GM23248 (cell line): ENCODE results near the gene LHFPL2. TPM values are rescaled to one million over a fixed set of nuclear protein-coding genes. Genes with fewer than 3 reads are reported as not detected.
A peak's percentile ranks its signal among the peaks of the same experiment; 100 is the strongest.

ENCODE experiments used
- DNase-seq: peaks from one replicate; pipeline ENCODE4 v3.0.0-alpha.2; 2015
- H2AFZ ChIP-seq: fragments of 200-600 bp; sonication (generic); 2 replicates; pipeline ENCODE4 v1.6.1; 2016; ENCODE audit warnings: antibody characterized with exemption
- H3F3A ChIP-seq: fragments of 200-600 bp; sonication (generic); 2 replicates; pipeline ENCODE4 v1.6.1; 2016; ENCODE audit warnings: mild to moderate bottlenecking, antibody characterized with exemption, mixed run types; ENCODE audit not compliant: insufficient read depth
- H3K27ac ChIP-seq: fragments of 200-600 bp; sonication (generic); 2 replicates; pipeline ENCODE4 v1.5.1; 2016; ENCODE audit warnings: mild to moderate bottlenecking
- H3K27me3 ChIP-seq: fragments of 200-600 bp; sonication (generic); replicated peaks from 2 replicates; pipeline ENCODE4 v1.6.1; 2016; ENCODE audit warnings: mild to moderate bottlenecking; ENCODE audit not compliant: insufficient read depth
- H3K36me3 ChIP-seq: fragments of 200-600 bp; sonication (generic); 2 replicates; pipeline ENCODE4 v1.6.1; 2016; ENCODE audit warnings: low read depth, mild to moderate bottlenecking
- H3K4me1 ChIP-seq: fragments of 200-600 bp; sonication (generic); 2 replicates; pipeline ENCODE4 v1.6.1; 2016; ENCODE audit warnings: mild to moderate bottlenecking; ENCODE audit not compliant: insufficient read depth
- H3K4me2 ChIP-seq: fragments of 200-600 bp; sonication (generic); one replicate; pipeline ENCODE4 v1.6.1; 2016; ENCODE audit warnings: mild to moderate bottlenecking; ENCODE audit not compliant: unreplicated experiment
- H3K4me3 ChIP-seq: fragments of 200-600 bp; sonication (generic); 2 replicates; pipeline ENCODE4 v1.5.1; 2016; ENCODE audit warnings: mild to moderate bottlenecking
- H3K79me2 ChIP-seq: fragments of 200-600 bp; sonication (generic); 2 replicates; pipeline ENCODE4 v1.6.1; 2016; ENCODE audit warnings: mild to moderate bottlenecking; ENCODE audit not compliant: insufficient read depth
- H3K9ac ChIP-seq: fragments of 200-600 bp; sonication (generic); 2 replicates; pipeline ENCODE4 v1.6.1; 2016; ENCODE audit warnings: mild to moderate bottlenecking
- H3K9me2 ChIP-seq: fragments of 200-600 bp; sonication (generic); 2 replicates; pipeline ENCODE4 v1.6.1; 2016; ENCODE audit warnings: mixed run types, mild to moderate bottlenecking, moderate library complexity; ENCODE audit not compliant: insufficient read depth
- H3K9me3 ChIP-seq: fragments of 200-600 bp; sonication (generic); one replicate; pipeline ENCODE4 v1.6.1; 2017; ENCODE audit warnings: low read depth
- H4K20me1 ChIP-seq: fragments of 200-600 bp; sonication (generic); 2 replicates; pipeline ENCODE4 v1.6.0; 2016; ENCODE audit not compliant: insufficient read depth
- EZH2 ChIP-seq: fragments of 200-600 bp; sonication (generic); IDR thresholded peaks from 2 replicates; pipeline ENCODE4 v1.6.1; 2018; ENCODE audit warnings: antibody characterized with exemption, mild to moderate bottlenecking; ENCODE audit not compliant: insufficient read depth, poor library complexity, severe bottlenecking
- EZH2phosphoT487 ChIP-seq: fragments of 200-600 bp; sonication (generic); IDR thresholded peaks from 2 replicates; pipeline ENCODE4 v1.6.1; 2018; ENCODE audit warnings: antibody characterized with exemption, moderate library complexity, mild to moderate bottlenecking, low read depth; ENCODE audit not compliant: insufficient read depth
- WGBS, 2 experiments: methylation state at CpG; one replicate each; pipeline ENCODE4 v1.1.6; 2015 to 2017; ENCODE audit warnings: low lambda C conversion rate in 2 of 2, low coverage in 1 of 2; ENCODE audit errors: missing lambda C conversion rate in 2 of 2; 5-methylcytosine and 5-hydroxymethylcytosine counted together
- in situ Hi-C: fragments of 300-500 bp; cut with MboI; formaldehyde crosslinking; loops from 2 replicates; pipeline ENCODE4 v1.15.0; 2020
- polyA plus RNA-seq: library from polyadenylated mRNA; unstranded; fragments of >200 nt; fragmentation: Nextera tagmentation; extraction: Ambion mirVana; gene quantifications from 2 replicates; pipeline ENCODE4 v1.2.1, GENCODE V29; 2016
- total RNA-seq: library from RNA; depleted of rRNA; stranded (reverse); fragments of >200 nt; shearing (Covaris generic); gene quantifications from 2 replicates; pipeline ENCODE4 v1.2.3, GENCODE V29; 2014

Gene LHFPL2
- total and polyA plus RNA-seq, 2 experiments from 2014 or later, result 8.0 to 13.7 TPM

DNA sequence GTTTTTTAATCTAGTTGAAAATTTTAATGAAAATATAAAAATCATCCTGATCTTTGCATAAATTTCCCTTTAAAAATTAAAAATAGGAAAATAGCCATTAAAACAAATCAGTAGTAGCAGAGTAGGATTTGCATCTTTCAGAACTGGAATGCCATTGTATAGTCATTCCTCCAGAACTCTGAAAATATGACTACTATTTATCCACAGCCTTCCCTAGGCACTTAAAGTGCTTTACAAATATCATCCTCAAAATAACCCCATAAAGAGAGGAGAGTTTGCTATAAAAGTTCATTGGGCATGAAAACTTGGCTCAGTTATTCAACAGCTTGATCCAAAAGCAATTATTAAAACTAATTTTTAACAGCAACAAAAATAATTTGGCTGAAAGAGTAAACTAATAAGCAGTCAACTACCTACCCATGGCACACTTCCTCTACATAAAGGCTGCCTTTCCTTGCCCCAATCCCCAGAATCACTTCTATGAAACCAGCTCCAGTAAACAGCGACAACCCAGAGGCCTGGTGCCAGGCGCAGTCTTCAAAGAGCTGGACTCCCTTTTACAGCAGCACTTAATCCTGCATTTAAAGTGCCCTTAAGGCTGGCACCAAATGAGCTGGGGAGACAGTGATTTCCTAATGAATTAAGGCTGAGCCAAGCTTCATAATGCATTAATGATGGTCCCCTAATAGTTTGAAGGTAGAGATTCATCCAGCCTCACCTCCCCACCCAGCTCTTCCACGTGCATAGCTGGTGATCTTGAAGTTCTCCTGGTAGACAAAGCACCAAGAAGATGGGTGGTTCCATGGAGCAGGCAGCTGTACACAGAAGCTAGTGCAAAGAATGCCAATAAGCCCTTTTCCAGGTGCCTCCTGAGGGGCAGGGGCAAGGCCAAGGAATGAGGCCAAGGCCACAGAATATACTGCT, 36.1 kb downstream of the LHFPL2 start:
- no peak overlapping the region for H3K27ac ChIP-seq
- in situ Hi-C loops, result no loop called here
- peaks cover 24% of the 10 kb centered on the region; the same call in 1 of the 2 replicates for H3K79me2 ChIP-seq
- no peak overlapping the region for H3K4me3 ChIP-seq
- H3K27me3 ChIP-seq, result no peaks in the 10 kb centered on the region
- peaks cover 34% of the 10 kb centered on the region for H3K4me1 ChIP-seq
- 75 to 82% methylated on average over 3 of the region's 3 CpGs for WGBS, 2 experiments
- peaks cover 33% of the 10 kb centered on the region for H3F3A ChIP-seq
- TF ChIP-seq EZH2, result no peak
- TF ChIP-seq EZH2phosphoT487, result no peak
- H3K4me2 ChIP-seq, result no peak overlapping the region
- H4K20me1 ChIP-seq, result no peaks in the 10 kb centered on the region
- no peak overlapping the region for H3K9ac ChIP-seq
- no peaks in the 10 kb centered on the region for H3K36me3 ChIP-seq
- H2AFZ ChIP-seq, result no peak overlapping the region
- no peaks in the 10 kb centered on the region for H3K9me3 ChIP-seq
- no peak for DNase-seq
- H3K9me2 ChIP-seq, result no peaks in the 10 kb centered on the region

- H3K4me2 ChIP-seq, result peak overlapping the region; percentile 39
- H3K9me2 ChIP-seq, result no peaks in the 10 kb centered on the region
- H3F3A ChIP-seq, result peaks cover 33% of the 10 kb centered on the region
- TF ChIP-seq EZH2phosphoT487 (no peak), EZH2 (no peak)
- 37 to 44% methylated on average over 4 of the region's 4 CpGs for WGBS, 2 experiments
- peaks cover 38% of the 10 kb centered on the region for H3K4me1 ChIP-seq
- H3K27me3 ChIP-seq, result no peaks in the 10 kb centered on the region
- H3K4me3 ChIP-seq, result no peak overlapping the region
- H3K9me3 ChIP-seq, result no peaks in the 10 kb centered on the region
- H3K27ac ChIP-seq, result peak overlapping the region; percentile 72
- H3K36me3 ChIP-seq, result no peaks in the 10 kb centered on the region
- H4K20me1 ChIP-seq, result no peaks in the 10 kb centered on the region
- no peak overlapping the region for H2AFZ ChIP-seq
- H3K9ac ChIP-seq, result peak overlapping the region; percentile 50
- peak; percentile 42 for DNase-seq
- H3K79me2 ChIP-seq, result peaks cover 24% of the 10 kb centered on the region; the same call in 1 of the 2 replicates
- in situ Hi-C loops, result no loop called here
These were observed 37.4 kb downstream of the LHFPL2 start for GRCh38 chr5:78611126-78611605.

DNA sequence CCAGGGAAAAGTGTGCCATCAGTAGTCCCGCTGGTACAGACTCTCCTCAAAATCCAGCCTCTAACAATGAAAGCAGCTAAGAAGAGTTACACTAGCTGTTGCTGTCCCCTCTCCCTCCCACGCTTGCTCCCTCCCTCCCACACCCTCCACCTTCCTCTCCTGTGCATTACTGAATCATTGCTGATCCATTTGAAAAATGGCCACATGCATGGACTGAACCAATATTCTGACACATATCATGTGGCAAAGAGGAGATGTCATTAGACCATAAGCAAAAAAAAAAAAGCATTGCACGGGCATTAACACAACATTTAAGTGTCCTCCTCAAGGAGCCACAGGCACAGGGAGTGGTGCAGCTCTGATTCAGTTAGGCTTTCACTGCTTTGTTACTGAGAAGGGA, 37.9 kb downstream of the LHFPL2 start:
- Histone ChIP-seq H3K27ac (peak overlapping the region; percentile 72), H4K20me1 (no peaks in the 10 kb centered on the region), H3K36me3 (no peaks in the 10 kb centered on the region), H3K9me2 (no peaks in the 10 kb centered on the region), H3K4me1 (peaks cover 44% of the 10 kb centered on the region), H3F3A (peaks cover 33% of the 10 kb centered on the region), H3K9me3 (no peaks in the 10 kb centered on the region), H3K4me3 (no peak overlapping the region), H3K9ac (peak overlapping the region; percentile 50), H3K79me2 (peaks cover 24% of the 10 kb centered on the region; the same call in 1 of the 2 replicates), H3K27me3 (no peaks in the 10 kb centered on the region), H3K4me2 (peak overlapping the region; percentile 39), H2AFZ (peak overlapping the region; percentile 27; the same call in 1 of the 2 replicates)
- TF ChIP-seq EZH2phosphoT487 (no peak), EZH2 (no peak)
- 27 to 37% methylated on average over 3 of the region's 3 CpGs for WGBS, 2 experiments
- in situ Hi-C loops, result no loop called here
- DNase-seq, result peak; percentile 65

- Histone ChIP-seq H3K36me3 (no peaks in the 10 kb centered on the region), H2AFZ (peak overlapping the region; percentile 27; the same call in 1 of the 2 replicates), H3F3A (peaks cover 33% of the 10 kb centered on the region), H3K4me2 (peak overlapping the region; percentile 39), H3K4me3 (no peak overlapping the region), H4K20me1 (no peaks in the 10 kb centered on the region), H3K27ac (peak overlapping the region; percentile 72), H3K9ac (peak overlapping the region; percentile 50), H3K27me3 (no peaks in the 10 kb centered on the region), H3K9me3 (no peaks in the 10 kb centered on the region), H3K79me2 (peaks cover 24% of the 10 kb centered on the region; the same call in 1 of the 2 replicates), H3K9me2 (no peaks in the 10 kb centered on the region), H3K4me1 (peaks cover 43% of the 10 kb centered on the region)
- in situ Hi-C loops, result no loop called here
- WGBS, 2 experiments, result 24 to 27% methylated on average over 7 of the region's 7 CpGs
- no peak for TF ChIP-seq EZH2phosphoT487
- no peak for TF ChIP-seq EZH2
- peak; percentile 86 for DNase-seq
These were observed 38.4 kb downstream of the LHFPL2 start for GRCh38 chr5:78610163-78610583.
